Effector memory CD4-positive, alpha-beta T cell (primary cell): ENCODE measurements around the gene PLEKHF1.
A peak's percentile ranks its signal among the peaks of the same experiment; 100 is the strongest.

Experiments used
- DNase-seq, 3 donors: peaks; one replicate each; pipeline ENCODE4 v3.0.0-alpha.2; 2020
- H3K27ac ChIP-seq: 2 replicates; pipeline ENCODE4 v1.7.0; 2013; ENCODE audit warnings: mild to moderate bottlenecking, low read length, moderate library complexity; ENCODE audit not compliant: insufficient read depth, poor library complexity, severe bottlenecking
- H3K27me3 ChIP-seq: replicated peaks from 2 replicates; pipeline ENCODE4 v1.7.0; 2013; ENCODE audit warnings: mild to moderate bottlenecking, low read length; ENCODE audit not compliant: insufficient read depth, control insufficient read depth, poor library complexity, severe bottlenecking
- H3K36me3 ChIP-seq: 2 replicates; pipeline ENCODE4 v1.7.0; 2013; ENCODE audit warnings: mild to moderate bottlenecking, low read length, moderate library complexity; ENCODE audit not compliant: control insufficient read depth, insufficient read depth
- H3K4me1 ChIP-seq: 2 replicates; pipeline ENCODE4 v1.7.0; 2013; ENCODE audit warnings: low read length, mild to moderate bottlenecking; ENCODE audit not compliant: control insufficient read depth, insufficient read depth, poor library complexity, severe bottlenecking
- H3K4me3 ChIP-seq: 2 replicates; pipeline ENCODE4 v1.7.0; 2013; ENCODE audit warnings: low read length, low read depth, mild to moderate bottlenecking; ENCODE audit not compliant: insufficient read depth, poor library complexity, severe bottlenecking
- H3K9me3 ChIP-seq: 2 replicates; pipeline ENCODE4 v1.7.0; 2013; ENCODE audit warnings: mild to moderate bottlenecking, low read length, moderate library complexity; ENCODE audit not compliant: control insufficient read depth
- total RNA-seq, 3 donors: gene quantifications; one replicate each; lab custom pipeline; 2026; lab: John Stamatoyannopoulos, UW

Gene PLEKHF1, protein sequence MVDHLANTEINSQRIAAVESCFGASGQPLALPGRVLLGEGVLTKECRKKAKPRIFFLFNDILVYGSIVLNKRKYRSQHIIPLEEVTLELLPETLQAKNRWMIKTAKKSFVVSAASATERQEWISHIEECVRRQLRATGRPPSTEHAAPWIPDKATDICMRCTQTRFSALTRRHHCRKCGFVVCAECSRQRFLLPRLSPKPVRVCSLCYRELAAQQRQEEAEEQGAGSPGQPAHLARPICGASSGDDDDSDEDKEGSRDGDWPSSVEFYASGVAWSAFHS
- 19.6 to 37.2 (median 35.4) reads per million in 3 donors for total RNA-seq

DNA sequence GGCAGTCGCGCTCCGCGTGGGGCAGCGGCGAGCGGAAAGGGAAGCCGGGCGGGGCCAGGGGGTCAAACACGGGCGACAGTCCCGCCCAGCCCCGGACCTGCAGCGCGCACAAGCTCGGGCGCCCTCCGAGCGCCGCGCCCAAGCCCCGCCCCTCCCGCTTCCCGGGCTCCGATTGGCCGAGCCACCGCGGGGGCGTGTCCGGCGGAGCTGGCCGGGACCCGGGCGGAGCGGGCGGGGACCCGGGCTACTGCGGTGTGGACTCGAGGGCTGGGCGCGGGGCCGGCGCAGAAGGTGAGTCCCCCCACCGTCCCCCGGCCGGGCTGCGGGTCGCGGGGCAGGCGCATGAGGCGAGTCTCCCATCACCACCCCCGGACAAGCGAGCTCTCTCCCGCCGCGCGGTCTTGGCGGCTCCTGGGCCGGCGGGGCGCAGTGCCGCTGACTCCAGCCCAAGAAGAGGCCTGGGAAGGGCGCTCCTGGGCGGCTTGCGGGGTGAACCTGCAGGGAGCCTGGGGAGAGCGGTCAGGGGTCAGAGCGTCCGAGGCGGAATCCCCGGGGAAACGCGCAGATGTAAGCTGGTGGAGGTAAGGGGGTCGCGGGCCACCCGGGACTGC is at the start of gene PLEKHF1:
TSS of gene PLEKHF1 (plus strand) at position 247 of the 611 bp plus-strand sequence. CDS start 8,379 bp downstream, outside the sequence.
- Histone ChIP-seq H3K9me3 (no peaks in the 10 kb centered on the region), H3K4me1 (peaks cover 28% of the 10 kb centered on the region), H3K27me3 (no peaks in the 10 kb centered on the region), H3K27ac (peak within 1 kb of the TSS; percentile 83), H3K36me3 (no peaks in the 10 kb centered on the region), H3K4me3 (peak within 1 kb of the TSS; percentile 95)
- peak; percentile 74 to 76 (median 75) for DNase-seq

DNA sequence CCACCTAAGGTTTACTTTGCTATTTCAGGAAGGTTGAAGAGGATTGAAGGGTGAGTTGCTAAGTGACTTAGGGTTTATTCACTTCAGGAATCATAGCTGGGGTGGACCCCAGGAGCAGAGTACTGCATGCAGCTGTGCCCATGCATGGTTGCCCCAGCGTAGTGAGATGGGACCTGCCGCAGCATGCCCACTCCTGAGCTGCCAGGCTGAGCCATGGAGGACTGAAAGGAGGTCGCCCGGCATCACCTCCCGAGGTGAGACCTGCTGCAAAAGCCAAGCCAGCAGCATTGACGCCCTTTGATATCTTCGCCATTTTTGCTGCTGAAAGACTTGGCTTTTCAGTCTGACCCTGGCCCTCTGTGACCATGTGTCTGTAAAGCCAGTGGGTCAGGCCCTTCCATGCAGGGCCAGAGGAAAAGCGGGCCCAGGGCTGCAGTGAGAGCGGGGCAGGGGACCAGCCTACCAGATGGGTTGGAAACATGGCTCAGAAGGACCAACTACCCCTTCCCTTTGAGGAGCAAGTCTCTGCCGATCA is 49.3 kb upstream of the PLEKHF1 start:
- H3K4me3 ChIP-seq, result no peak overlapping the region
- H3K27me3 ChIP-seq, result no peaks in the 10 kb centered on the region
- peaks cover 4% of the 10 kb centered on the region for H3K4me1 ChIP-seq
- H3K27ac ChIP-seq, result no peak overlapping the region
- no peaks in the 10 kb centered on the region for H3K9me3 ChIP-seq
- DNase-seq, result no peak
- peaks cover 55% of the 10 kb centered on the region for H3K36me3 ChIP-seq

DNA sequence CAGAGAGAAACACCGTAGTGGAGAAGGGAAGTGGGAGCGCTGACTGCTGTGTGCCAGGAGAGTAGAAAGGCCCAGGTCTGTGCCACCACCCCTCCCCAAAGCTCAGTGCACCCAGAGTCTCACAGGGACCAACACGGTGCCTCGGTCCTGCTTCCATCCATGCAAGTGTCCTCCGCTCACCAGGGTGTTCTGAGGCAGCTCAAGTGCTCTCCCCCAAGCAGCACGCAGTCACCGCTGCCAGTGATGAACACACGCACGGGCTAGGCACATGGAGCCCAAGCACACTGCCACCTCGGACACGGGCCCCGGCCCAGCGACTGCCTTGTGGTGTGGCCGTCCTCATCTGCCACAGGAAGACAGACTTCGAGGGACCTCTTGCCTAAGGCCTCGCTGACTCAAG is 48.7 kb upstream of the PLEKHF1 start:
- peaks cover 9% of the 10 kb centered on the region for H3K4me1 ChIP-seq
- peaks cover 50% of the 10 kb centered on the region for H3K36me3 ChIP-seq
- no peak overlapping the region for H3K27ac ChIP-seq
- no peaks in the 10 kb centered on the region for H3K9me3 ChIP-seq
- H3K4me3 ChIP-seq, result no peak overlapping the region
- no peak for DNase-seq
- no peaks in the 10 kb centered on the region for H3K27me3 ChIP-seq

DNA sequence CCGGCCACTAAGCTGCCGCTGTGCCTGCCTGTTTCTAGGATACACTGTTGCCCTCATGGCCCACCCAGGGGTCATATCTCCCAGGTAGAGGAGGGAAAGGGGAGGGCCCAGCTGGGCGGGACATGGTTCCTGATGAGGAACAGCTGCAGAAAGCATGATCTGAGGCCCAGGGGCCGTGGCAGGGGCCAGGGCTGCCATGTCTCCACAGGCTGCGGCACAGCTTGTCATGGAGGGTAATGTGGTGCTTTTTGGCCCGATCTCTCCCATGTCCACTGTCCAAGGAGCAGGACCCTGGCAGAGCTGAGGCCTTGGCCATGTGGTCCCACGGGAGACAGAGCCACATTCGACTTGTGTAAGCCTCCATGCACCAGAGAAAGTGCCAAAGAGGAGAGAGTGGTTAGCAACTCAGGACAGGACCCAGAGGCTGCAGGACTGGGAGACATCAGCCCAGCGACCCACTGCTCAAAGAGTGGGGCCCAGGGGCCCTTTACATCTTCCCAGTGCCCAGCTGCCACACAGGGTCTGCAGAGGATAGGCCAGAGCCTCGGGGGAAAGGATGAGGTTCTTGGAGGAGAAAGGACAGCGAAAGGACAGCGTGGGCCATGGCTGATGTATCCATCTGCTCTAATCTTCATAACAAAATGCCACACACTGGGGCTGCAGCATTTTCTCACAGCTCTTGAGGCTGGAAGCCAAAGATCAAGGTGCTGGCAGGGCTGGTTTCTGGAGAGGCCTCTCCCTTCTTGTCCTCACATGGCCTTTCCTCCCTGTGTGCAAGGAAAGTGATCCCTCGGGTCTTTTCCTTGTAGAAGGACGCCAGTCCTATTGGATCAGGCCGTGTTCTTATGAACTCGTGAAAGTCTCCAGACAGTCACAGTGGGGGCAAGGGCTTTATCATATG is 47.6 kb upstream of the PLEKHF1 start:
- no peaks in the 10 kb centered on the region for H3K27me3 ChIP-seq
- peaks cover 19% of the 10 kb centered on the region for H3K4me1 ChIP-seq
- H3K27ac ChIP-seq, result no peak overlapping the region
- H3K9me3 ChIP-seq, result no peaks in the 10 kb centered on the region
- DNase-seq, result no peak
- peaks cover 39% of the 10 kb centered on the region for H3K36me3 ChIP-seq
- no peak overlapping the region for H3K4me3 ChIP-seq

- peaks cover 31% of the 10 kb centered on the region for H3K36me3 ChIP-seq
- no peaks in the 10 kb centered on the region for H3K27me3 ChIP-seq
- no peak overlapping the region for H3K4me3 ChIP-seq
- peaks cover 21% of the 10 kb centered on the region for H3K4me1 ChIP-seq
- DNase-seq, result no peak
- H3K27ac ChIP-seq, result no peak overlapping the region
- H3K9me3 ChIP-seq, result no peaks in the 10 kb centered on the region
Observed at GRCh38 chr19:29618434-29618833, 46.8 kb upstream of the PLEKHF1 start.

DNA sequence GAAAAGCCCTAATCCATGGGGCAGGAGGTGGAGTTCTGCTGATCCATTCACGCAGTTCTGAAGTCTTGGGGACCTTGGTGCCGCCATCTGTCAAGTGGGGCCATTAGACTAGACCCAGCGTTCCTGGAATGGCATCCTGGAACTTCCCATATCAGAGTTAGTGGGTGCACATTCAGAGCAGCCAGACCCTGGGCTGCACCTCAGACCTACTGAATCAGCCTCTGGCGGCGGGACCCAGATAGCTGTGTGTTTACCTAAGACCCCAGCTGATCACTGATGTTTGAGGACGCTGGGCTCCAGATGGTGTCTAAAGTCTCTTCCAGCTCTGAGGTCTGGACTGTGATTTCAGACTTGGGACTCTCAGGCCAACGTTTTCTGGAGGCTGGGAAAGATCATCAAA is 46.4 kb upstream of the PLEKHF1 start:
- peaks cover 25% of the 10 kb centered on the region for H3K4me1 ChIP-seq
- DNase-seq, result no peak
- H3K9me3 ChIP-seq, result no peaks in the 10 kb centered on the region
- no peak overlapping the region for H3K27ac ChIP-seq
- no peak overlapping the region for H3K4me3 ChIP-seq
- H3K27me3 ChIP-seq, result no peaks in the 10 kb centered on the region
- H3K36me3 ChIP-seq, result peaks cover 26% of the 10 kb centered on the region

DNA sequence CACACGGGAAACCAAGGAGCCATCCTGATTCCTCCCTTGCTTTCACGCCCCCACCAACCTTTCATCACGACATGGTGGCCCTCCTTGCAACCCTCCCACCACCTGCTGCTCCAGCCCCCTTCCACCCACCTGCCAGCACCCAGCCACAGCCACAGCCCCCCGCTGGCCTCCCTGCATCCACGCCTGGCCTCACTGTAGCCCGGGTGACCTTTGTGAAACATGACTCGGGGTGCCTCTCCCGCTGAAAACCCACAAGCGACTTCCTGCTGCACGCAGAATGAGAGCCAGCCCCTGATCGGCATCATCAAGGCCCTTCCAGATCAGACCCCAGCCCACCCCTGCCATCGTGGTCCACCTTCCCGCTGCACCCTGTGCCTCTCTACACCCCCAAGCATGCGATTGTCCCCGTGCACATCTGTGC is 44.3 kb upstream of the PLEKHF1 start:
- no peaks in the 10 kb centered on the region for H3K9me3 ChIP-seq
- H3K27ac ChIP-seq, result no peak overlapping the region
- H3K36me3 ChIP-seq, result peaks cover 9% of the 10 kb centered on the region
- H3K27me3 ChIP-seq, result no peaks in the 10 kb centered on the region
- H3K4me1 ChIP-seq, result peaks cover 35% of the 10 kb centered on the region
- DNase-seq, result no peak
- H3K4me3 ChIP-seq, result no peak overlapping the region

DNA sequence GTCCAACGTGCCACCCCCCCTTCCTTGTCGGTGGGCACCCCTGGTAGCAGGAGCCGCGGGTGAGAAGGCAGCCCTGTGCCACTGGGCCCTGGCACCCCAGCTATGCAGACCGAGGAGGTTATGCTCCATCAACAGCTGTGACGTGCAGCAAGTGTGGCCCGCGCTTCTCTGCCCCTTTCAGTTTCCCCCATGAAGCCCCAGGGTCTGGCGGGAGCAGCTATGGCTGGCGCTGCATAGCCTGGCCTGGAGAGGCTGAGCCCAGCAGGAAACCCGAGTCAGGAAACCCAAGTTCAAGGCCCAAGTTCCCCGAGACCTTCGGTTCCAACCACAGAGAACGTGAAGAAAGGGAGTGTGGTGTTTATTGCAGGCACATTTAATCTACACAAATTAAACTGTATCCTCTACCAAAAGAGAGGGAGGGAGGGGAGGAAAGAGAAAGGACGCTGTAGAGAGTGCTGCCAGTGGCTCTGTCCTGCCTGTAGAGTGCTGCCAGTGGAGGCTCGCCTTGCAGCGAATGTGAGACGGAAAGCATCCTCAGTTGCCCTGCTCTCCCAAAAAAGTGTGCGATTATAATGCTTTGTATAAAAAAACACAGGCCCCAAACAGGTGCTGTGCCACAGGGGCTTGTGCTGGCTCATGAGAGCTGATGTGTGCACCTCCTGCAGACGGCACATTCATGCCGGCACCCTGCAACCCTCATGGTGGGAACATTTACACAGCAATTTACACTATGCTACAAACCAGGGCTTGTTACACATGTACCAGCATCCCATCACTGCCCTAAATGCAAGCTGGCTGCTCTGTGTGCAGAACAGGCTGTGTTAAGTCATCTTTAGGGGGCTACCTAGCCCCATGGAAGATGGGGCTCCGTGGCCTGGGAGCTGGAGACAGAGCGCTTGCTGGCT is 42.8 kb upstream of the PLEKHF1 start:
- peaks cover 35% of the 10 kb centered on the region for H3K4me1 ChIP-seq
- no peak overlapping the region for H3K4me3 ChIP-seq
- no peak for DNase-seq

More for the DNA sequence above, 42.8 kb upstream of the PLEKHF1 start:
- Histone ChIP-seq H3K9me3 (no peaks in the 10 kb centered on the region), H3K27me3 (no peaks in the 10 kb centered on the region), H3K36me3 (no peaks in the 10 kb centered on the region), H3K27ac (no peak overlapping the region)
